ENCODE results near the gene RETN.

The RETN gene

DNA sequence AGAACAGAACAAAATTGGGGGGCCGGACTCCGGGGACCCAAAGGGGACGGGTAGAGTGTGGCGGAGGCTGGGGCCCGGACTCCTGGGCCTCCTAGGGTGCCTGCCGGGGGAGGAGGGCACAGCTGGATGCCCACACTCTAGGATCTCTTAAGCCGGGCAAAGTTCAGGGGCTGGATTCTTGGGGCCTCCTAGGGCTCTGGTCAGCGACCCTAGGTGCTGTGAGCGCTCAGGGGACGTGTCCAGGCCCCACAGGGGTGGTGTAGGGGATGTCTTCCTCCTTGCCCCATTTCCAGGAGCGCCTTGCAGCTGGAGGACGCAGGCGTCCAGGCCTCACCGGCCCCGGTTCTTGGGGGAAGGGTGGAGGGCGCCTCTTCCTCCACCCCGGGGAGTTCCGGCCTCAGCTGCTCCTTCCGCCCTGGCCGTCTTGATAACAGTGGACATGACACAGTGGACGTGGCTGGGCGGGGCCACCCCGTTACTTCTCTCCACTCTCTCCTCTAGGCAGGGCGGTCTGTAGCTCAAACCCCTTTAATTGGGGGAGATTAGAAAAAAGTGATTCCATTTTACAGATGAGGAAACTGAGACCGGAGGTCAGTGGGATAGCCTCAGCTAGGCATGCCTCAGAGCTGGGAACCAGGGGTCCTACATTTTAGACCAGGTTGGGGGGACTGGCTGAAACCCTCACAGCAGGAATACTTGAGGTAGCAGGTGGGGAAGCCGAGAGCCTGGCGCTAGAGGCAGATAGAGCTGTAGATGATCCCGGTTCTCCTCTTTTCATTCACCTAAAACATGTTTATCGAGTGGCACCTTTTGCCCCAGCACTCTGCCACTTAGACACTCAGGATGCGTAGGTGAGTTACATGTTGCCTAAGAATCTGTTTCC lies 31.2 kb upstream of the RETN start:
- DNase-seq, result peak in 2 of 56 donors; percentile 6 to 20

- no peak for DNase-seq
Measured at GRCh38 chr19:7638802-7639465, 29.9 kb upstream of the RETN start.

GRCh38 chr19:7639863-7640348 lies 28.9 kb upstream of the RETN start:
- no peak for DNase-seq

DNA sequence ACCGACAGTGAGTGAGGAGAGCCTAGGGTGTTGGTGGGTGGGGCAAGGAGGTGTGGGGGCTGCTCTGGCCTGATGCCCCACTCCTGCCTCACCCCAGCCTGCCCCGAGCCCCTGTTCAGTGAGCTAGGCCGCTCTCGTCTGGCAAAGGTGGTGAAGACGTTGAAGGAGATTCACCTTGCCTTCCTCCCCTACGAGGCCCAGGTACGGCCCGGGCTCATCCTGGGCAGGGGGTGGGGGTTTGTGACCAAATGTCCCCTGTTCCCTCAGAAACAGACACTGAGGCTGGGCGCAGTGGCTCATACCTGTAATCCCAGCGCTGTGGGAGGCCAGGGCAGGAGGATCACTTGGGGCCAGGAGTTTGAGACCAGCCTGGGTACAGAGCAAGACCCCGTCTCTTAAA lies 28.0 kb upstream of the RETN start:
- no peak for DNase-seq

DNA sequence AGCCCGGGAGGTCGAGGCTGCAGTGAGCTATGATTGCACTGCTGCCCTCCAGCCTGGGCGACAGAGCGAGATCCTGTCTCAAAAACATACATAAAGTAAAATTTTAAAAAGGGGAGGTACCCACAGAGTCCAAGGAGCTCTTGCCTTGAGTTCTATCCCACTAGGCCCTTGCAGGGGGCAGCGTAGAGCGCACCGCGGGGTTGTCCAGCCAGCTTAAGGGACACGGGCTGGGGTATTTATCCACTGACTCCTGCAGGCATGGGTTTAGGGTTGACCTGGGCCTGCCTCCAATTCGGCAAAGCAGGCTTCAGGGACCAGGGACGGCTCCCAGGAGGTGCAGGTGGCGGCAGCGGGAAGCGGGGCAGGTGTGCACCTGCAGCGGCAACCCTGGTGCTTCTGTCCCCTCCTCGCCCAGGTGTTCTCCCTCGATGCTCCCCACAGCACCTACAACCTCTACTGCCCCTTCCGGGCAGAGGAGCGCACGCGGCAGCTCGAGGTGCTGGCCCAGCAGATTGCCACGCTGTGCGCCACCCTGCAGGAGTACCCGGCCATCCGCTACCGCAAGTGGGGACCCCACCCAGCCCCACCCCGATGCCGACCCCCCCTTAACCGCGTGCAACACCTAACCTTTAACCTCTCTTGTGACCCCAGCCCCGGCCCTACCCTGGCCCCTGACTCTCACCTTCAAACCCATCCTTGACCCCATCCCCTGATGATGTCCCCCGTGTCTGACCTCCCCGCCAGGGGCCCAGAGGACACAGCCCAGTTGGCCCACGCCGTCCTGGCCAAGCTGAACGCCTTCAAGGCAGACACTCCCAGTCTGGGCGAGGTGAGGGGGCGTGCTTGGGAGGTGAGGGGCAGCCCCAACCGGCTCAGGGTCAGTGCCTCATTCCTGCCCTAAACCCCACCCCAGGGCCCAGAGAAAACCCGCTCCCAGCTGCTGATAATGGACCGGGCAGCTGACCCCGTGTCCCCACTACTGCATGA lies 27.3 kb upstream of the RETN start:
- DNase-seq, result no peak

- no peak for DNase-seq
Measured at GRCh38 chr19:7642295-7643030, 26.4 kb upstream of the RETN start.

DNA sequence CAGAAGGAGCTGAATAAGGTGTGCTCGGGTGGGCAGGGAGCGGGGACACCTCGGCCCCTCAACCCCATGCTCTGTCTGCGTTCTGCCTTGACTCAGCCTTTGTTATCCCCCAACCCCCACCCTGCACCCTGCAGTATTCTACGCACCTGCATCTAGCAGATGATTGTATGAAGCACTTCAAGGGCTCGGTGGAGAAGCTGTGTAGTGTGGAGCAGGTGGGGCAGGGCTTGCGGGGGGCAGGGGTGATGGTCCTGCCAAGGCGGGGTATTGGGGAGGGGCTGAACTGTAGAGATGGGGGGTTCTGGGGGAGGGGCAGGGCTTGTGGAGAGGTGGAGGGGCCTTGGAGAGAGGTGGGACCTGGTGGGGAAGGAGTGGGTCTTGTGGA lies 25.8 kb upstream of the RETN start:
- DNase-seq, result no peak

GRCh38 chr19:7643629-7644549 lies 25.0 kb upstream of the RETN start:
- DNase-seq, result peak in 1 of 56 donors; percentile 4

GRCh38 chr19:7644550-7644877 lies 24.3 kb upstream of the RETN start:
- no peak for DNase-seq

DNA sequence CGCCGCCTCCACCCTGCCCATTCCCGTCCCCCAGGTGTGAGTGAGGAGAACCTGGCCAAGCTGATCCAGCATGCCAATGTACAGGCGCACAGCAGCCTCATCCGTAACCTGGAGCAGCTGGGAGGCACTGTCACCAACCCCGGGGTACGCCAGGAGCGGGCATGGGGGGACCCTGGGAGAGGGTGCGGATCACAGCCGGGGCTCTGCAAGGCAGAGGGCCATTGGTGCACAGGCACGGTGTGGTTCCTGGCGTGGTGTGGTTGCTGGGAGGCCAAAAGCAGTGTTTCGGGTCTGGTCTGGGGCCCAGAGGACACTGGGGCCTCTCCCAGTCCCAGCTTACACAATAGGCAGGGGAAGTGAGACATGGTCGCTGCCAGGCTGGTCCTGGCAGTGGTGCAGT lies 23.7 kb upstream of the RETN start:
- no peak for DNase-seq

DNA sequence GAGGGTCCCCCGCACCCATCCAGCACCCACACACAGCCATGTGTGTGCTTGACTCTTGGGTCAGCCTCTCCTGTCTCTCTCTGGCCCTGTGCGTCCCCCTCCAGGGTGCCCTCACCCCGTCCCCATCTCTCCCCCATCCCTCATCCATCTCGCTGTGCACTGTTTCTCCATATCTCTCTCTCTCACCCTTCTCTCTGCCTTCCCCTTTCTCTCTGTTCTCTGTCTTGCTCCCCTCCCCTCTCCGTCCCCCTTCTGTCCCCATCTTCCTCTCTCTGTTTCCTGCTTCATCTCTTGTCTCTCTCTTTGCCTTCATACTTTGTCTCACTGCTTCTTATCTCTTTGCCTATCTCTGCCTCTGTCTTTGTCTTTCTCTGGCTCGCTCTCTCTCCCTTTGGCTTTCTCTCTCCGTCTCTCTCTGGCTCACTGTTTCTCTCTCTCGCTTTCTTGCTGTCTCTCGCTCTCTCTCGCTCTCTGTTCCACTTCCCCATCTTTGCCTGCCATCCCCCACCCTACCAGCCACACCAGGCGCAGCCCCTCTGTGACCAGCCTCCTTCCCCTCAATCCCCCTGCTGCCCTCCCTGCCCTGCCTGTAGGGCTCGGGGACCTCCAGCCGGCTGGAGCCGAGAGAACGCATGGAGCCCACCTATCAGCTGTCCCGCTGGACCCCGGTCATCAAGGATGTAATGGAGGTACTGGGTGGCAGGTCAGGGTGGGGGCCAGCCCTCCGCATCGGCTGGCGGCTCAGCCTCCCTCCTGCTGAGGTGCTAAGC lies 23.0 kb upstream of the RETN start:
- no peak for DNase-seq

DNA sequence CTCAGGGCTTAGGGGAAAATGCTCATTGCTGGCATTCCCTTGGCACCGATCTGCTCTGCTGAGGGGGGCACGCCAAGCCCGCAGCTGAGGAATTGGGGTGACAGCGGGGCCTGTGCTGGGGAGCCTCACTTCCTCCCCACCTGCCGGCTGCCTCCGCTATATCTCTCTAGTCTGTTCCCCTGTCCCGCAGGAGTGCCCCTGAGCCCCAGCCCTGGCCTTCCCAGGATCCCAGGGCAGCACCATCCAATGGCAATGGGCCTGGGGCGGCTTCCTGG lies 22.5 kb upstream of the RETN start:
- no peak for DNase-seq

DNA sequence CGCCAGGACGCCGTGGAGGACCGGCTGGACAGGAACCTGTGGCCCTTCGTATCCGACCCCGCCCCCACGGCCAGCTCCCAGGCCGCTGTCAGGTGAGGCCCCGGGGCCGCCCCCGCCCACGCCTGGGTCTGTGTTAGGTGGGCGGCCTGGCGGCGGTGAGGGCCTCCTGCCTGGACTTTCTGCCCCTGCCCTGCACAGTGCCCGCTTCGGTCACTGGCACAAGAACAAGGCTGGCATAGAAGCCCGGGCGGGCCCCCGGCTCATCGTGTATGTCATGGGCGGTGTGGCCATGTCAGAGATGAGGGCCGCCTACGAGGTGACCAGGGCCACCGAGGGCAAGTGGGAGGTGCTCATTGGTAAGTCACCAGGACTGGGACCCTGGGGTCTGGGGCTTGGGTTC lies 21.7 kb upstream of the RETN start:
- DNase-seq, result no peak

DNA sequence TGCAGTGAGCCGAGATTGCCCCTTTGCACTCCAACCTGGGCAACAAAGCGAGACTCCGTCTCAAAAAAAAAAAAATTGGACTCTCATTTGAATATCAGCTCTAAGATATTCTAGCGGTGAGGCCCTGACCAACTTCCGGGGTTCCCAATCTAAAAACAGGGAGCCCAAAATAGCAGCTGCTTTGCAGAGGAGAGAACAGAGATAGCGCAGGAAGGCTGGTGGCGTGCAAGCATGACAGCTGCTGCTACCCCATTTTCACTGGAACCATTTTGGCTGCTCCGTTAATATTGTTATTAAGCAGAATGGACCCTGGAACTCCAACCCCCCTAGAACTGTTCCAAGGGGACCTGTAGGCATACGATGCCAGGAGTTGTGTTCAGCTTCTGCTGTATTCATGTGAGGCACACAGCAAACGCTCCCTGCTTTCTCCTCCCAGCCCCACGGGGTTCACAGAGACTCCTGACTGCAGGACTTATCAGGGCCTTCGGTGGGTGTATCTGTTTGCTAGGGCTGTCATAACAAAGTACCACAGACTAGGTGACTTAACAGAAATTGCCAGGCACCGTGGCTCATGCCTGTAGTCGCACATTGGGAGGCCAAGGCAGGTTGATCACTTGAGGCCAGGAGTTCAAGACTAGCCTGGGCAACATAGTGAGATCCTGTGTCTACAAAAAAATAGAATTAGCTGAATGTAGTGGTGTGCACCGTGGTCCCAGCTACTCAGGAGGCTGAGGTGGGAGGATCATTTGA lies 20.4 kb upstream of the RETN start:
- DNase-seq, result no peak

GRCh38 chr19:7650148-7650547 lies 18.7 kb upstream of the RETN start:
- no peak for DNase-seq

DNA sequence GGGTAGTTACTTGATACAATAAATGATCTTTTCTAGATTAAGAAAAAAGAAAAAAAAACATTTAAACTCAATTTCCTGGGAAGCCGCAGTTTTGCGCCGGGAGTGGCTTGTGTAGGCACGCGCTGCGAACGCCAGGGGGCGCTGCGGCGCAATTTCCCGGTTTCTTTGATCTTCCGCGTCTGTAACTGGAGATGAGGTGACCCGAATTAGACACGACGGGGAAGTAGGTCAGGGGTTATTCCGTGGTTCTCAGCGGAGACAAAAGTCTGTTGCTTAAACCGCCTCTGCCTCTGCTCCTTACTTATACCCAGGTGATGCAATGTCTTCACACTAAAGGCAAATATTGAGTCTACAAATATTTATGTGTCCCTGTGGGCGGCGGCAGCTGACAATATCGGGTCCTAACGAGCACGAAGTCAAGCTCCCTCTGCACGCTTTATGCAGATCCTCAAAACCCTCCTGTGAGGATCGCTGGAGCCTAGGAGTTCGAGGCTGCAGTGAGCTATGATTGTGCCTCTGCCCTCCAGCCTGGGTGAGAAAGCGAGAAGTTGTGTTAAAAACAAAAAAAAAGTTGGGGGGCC lies 16.7 kb upstream of the RETN start:
- DNase-seq, result peak in 50 of 56 donors; percentile 4 to 84 (median 48)

- no peak for DNase-seq
Measured at GRCh38 chr19:7654401-7654800, 14.4 kb upstream of the RETN start.

GRCh38 chr19:7655581-7655980 lies 13.3 kb upstream of the RETN start:
- no peak for DNase-seq
